ENCODE measurements around the gene ABCG5.

The ABCG5 gene

DNA sequence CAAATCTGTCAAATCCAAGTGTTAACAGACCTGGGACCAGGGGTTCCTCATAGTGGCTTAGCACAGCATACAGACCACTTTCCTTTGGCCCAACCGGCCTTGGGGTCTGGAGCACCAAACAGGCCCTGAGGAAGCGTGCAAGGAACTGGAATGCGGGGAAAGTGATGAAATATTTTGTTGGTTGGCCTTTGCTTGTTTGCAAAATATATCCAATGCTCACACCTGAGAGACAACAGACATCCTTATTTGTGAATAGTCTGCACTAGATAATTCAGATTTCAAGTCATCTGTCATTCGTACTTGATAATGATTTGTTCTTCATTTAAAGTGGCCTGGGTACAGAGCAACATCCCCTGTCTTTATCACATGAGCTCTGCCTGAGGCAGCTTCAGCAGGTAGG is 43.7 kb upstream of the ABCG5 start:
- TF ChIP-seq FOXP2 (optimal IDR thresholded peaks at IDR 0.05; ENCODE audit: borderline replicate concordance, extremely low read depth, extremely low read length, insufficient read depth): no peak
- TF ChIP-seq, protein P1, sequence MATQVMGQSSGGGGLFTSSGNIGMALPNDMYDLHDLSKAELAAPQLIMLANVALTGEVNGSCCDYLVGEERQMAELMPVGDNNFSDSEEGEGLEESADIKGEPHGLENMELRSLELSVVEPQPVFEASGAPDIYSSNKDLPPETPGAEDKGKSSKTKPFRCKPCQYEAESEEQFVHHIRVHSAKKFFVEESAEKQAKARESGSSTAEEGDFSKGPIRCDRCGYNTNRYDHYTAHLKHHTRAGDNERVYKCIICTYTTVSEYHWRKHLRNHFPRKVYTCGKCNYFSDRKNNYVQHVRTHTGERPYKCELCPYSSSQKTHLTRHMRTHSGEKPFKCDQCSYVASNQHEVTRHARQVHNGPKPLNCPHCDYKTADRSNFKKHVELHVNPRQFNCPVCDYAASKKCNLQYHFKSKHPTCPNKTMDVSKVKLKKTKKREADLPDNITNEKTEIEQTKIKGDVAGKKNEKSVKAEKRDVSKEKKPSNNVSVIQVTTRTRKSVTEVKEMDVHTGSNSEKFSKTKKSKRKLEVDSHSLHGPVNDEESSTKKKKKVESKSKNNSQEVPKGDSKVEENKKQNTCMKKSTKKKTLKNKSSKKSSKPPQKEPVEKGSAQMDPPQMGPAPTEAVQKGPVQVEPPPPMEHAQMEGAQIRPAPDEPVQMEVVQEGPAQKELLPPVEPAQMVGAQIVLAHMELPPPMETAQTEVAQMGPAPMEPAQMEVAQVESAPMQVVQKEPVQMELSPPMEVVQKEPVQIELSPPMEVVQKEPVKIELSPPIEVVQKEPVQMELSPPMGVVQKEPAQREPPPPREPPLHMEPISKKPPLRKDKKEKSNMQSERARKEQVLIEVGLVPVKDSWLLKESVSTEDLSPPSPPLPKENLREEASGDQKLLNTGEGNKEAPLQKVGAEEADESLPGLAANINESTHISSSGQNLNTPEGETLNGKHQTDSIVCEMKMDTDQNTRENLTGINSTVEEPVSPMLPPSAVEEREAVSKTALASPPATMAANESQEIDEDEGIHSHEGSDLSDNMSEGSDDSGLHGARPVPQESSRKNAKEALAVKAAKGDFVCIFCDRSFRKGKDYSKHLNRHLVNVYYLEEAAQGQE (IDR thresholded peaks at IDR 0.05; ENCODE audit: insufficient read depth in 1 of 2, low read depth in 2 of 2, low read length in 2 of 2): no peak
- TF ChIP-seq SIN3A (IDR thresholded peaks at IDR 0.05; ENCODE audit: borderline replicate concordance, insufficient read depth, low read length): no peak
- no peak for TF ChIP-seq POLR2AphosphoS5 (IDR thresholded peaks at IDR 0.05; ENCODE audit: low read depth, low read length)
- TF ChIP-seq TAF1 (IDR thresholded peaks at IDR 0.05; ENCODE audit: borderline replicate concordance, insufficient read depth, low read length): no peak

DNA sequence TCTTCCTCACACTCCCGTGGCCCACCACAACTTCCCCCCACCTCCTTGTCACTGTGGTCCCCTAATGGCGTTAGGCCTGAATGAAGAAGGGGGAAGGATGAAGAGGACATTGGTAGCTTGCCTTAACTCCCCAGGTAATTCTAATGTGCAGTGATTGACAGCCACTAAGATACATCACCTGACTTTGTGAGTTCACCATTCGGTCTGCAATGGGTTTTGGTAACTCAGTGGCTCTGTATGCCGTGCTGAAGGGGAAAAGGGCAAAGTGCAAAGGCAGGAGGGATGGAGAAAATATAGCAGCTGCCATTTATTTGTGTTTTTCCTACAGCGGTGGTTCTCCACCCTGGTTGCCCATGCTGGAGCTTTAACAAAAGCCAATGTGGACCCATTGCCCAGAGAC is 42.3 kb upstream of the ABCG5 start:
- TF ChIP-seq TAF1 (IDR thresholded peaks at IDR 0.05; ENCODE audit: borderline replicate concordance, insufficient read depth, low read length) (no peak), SIN3A (IDR thresholded peaks at IDR 0.05; ENCODE audit: borderline replicate concordance, insufficient read depth, low read length) (no peak), POLR2AphosphoS5 (IDR thresholded peaks at IDR 0.05; ENCODE audit: low read depth, low read length) (no peak), FOXP2 (optimal IDR thresholded peaks at IDR 0.05; ENCODE audit: borderline replicate concordance, extremely low read depth, extremely low read length, insufficient read depth) (no peak)
- TF ChIP-seq, protein P1 (IDR thresholded peaks at IDR 0.05; ENCODE audit: insufficient read depth in 1 of 2, low read depth in 2 of 2, low read length in 2 of 2): no peak

GRCh38 chr2:43880471-43880870 is 41.8 kb upstream of the ABCG5 start:
- no peak for TF ChIP-seq FOXP2 (optimal IDR thresholded peaks at IDR 0.05; ENCODE audit: borderline replicate concordance, extremely low read depth, extremely low read length, insufficient read depth)

DNA sequence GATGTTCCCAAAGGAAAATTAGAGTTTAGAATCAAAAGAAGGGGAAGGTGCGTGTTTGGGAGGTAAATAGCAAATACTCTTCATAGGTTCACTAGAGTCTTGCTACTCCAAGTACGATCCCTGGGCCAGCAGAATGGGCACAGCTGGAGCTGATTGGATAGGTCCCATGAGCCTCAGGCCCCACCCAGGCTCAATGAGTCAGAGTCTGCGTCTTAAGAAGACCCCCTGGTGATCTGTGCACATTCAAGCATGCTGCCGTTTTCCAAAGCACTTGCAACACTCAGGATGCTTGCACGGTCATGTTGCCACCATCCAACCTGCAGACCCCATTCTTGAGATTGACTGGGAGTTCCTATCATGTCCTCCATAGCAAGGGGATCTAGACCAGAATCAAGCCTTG is 40.6 kb upstream of the ABCG5 start:
- TF ChIP-seq POLR2AphosphoS5 (IDR thresholded peaks at IDR 0.05; ENCODE audit: low read depth, low read length): no peak

DNA sequence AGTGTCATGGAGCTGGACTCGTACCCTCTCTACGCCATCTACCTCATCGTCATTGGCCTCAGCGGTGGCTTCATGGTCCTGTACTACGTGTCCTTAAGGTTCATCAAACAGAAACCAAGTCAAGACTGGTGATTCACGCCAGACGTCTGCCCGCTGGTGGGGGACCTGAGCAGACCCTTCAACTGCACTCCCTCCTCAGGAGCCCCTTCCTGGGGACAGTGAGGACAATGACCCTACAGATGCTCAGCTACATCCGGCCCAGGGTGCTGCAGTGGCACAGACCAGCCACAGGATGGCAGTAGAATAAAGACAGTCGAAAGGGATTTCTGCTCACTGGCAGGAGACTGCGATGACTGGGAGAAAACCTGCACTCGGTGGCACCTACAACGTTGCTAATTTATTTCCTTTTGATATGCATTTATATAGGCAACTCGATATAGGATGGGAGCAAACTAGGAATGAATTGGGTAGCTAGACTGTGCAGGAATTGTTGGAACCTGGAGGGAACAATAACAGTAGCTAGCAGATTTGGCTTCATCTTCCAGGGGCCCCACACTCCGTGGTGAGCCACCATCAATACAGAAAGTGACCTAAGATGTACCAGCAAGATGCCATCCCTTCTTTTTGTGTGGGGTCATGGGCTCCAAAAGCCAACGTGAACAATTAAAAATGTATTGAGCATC is 39.3 kb upstream of the ABCG5 start:
- TF ChIP-seq, protein P1 (IDR thresholded peaks at IDR 0.05; ENCODE audit: insufficient read depth in 1 of 2, low read depth in 2 of 2, low read length in 2 of 2): no peak
- TF ChIP-seq POLR2AphosphoS5 (IDR thresholded peaks at IDR 0.05; ENCODE audit: low read depth, low read length) (no peak), TAF1 (IDR thresholded peaks at IDR 0.05; ENCODE audit: borderline replicate concordance, insufficient read depth, low read length) (no peak), FOXP2 (optimal IDR thresholded peaks at IDR 0.05; ENCODE audit: borderline replicate concordance, extremely low read depth, extremely low read length, insufficient read depth) (no peak), SIN3A (IDR thresholded peaks at IDR 0.05; ENCODE audit: borderline replicate concordance, insufficient read depth, low read length) (no peak)

DNA sequence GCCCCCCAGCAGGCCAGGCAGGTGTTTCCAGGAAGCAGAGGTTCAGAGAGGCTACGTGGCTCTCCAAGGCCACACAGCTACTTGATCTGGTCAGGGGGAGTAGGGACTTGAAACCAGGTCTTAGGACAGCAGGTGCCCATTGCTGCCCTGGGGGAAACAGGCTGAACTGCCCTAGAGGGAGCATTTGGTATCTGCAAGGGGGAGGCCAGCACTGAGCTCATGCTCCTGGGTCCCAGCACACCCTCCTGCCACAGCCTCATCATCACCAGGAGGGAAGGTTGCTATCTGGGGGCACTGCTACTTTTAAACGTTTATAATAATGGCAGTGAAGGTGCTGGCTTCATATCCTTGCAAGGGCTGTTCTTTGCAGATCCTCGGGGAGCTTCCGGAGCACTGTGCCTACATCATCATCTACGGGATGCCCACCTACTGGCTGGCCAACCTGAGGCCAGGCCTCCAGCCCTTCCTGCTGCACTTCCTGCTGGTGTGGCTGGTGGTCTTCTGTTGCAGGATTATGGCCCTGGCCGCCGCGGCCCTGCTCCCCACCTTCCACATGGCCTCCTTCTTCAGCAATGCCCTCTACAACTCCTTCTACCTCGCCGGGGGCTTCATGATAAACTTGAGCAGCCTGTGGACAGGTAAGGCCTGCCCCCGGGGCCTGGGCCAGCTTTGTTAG is 36.3 kb upstream of the ABCG5 start:
- TF ChIP-seq, protein P1 (IDR thresholded peaks at IDR 0.05; ENCODE audit: insufficient read depth in 1 of 2, low read depth in 2 of 2, low read length in 2 of 2): no peak
- TF ChIP-seq TAF1 (IDR thresholded peaks at IDR 0.05; ENCODE audit: borderline replicate concordance, insufficient read depth, low read length) (no peak), SIN3A (IDR thresholded peaks at IDR 0.05; ENCODE audit: borderline replicate concordance, insufficient read depth, low read length) (no peak), FOXP2 (optimal IDR thresholded peaks at IDR 0.05; ENCODE audit: borderline replicate concordance, extremely low read depth, extremely low read length, insufficient read depth) (no peak), POLR2AphosphoS5 (IDR thresholded peaks at IDR 0.05; ENCODE audit: low read depth, low read length) (no peak)
